Pons (tissue), 1 donor: Measurements from ENCODE around the gene NRG3.

Experiments used
- DNase-seq: peaks from one replicate; pipeline ENCODE4 v3.0.0-alpha.2; 2016; ENCODE audit warnings: low spot score

NRG3 gene

GRCh38 chr10:82213784-82214183 lies 338.8 kb downstream of the NRG3 start:
- peak; percentile 53 for DNase-seq

DNA sequence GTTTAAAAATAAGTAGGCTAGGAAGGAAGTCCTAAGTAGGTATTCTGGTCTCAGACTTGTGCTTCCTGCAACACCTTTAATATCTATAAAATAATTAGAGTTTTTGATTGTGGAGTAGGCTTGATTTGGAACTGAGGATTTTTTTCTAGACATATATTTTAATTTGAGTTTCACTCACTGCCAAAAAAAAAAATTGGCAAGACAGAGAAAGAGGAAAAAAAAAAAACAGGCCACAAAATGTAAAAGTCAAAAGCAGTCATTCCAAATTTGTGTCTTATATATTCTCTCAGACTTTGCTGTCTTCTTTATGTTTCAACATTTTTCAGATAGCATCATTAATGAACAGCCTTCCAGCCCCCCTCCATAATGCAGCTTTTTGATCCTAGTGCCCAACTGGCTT lies 346.1 kb downstream of the NRG3 start:
- DNase-seq, result no peak

GRCh38 chr10:82221601-82222149 lies 346.7 kb downstream of the NRG3 start:
- DNase-seq, result no peak

DNA sequence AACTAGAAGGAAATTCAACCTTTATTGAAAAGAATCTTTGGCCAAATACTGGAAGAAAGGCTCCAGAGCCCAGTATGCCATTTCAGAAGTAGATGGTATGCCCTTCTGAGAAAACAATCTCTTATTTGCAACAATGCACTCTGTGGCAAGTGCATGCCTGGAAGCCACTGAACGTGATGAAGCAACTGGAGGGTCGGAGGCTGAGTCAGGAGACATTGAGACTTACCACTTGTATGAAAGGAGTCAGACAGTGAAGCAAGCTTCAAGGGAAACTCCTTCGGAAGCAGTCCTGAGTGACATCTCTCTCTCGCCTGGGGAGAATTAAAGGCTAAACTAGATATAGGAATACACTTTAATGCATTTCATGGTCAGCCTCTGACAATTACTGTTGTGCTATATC lies 353.7 kb downstream of the NRG3 start:
- DNase-seq, result no peak

GRCh38 chr10:82234173-82234572 lies 359.2 kb downstream of the NRG3 start:
- no peak for DNase-seq

DNA sequence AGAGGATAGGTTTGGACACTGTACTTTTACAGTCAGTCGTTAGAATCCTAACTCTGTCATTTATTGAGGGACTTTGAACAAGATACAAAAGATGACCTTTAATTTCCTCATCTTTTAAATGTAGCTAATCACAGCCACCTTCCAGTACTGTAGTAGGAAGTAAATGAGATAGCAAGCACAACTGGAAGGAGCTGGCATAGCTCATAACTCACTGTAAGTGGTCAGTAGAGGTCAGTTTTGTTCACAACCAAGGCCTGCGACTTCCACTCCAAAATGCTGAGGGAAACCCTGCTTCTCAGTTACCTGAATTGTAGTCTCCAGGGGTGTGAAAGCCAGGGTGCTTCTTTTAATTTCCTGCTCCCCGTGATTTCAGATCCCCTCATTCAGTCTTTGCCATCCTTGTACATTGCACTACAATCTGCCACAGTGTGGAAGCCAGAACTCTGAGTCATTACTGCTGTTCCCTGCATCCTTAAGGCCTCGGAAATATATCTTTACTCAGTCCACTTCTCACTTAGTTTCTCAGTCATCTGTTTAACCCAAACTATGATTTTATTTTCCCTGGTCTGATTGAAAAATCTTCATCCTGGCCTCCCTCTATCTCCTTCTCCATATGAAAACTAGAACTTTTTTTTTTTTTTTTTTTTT lies 361.2 kb downstream of the NRG3 start:
- DNase-seq, result no peak

GRCh38 chr10:82238291-82238690 lies 363.3 kb downstream of the NRG3 start:
- DNase-seq, result no peak

- DNase-seq, result no peak
Observed at GRCh38 chr10:82240408-82240807, 365.4 kb downstream of the NRG3 start.

DNA sequence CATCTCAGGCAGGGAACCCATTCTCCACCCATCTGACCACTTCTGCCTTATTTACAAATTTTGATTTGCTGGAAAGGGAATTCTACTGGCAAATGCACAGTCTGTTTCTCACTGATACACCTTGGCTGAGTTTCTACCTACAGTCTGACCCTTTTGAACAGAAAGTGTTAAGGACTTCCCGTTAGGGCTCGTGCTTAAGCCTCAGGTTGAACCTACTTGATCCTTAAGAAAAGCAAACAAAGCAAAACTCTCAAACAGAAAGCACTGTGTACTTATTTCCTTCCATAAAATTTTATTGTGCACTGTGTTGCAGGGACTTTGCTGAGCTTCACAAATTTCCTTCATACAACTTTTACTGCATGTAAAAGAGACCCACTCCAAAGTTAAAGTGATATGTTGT lies 367.8 kb downstream of the NRG3 start:
- DNase-seq, result no peak

GRCh38 chr10:82245157-82245556 lies 370.2 kb downstream of the NRG3 start:
- DNase-seq, result no peak

DNA sequence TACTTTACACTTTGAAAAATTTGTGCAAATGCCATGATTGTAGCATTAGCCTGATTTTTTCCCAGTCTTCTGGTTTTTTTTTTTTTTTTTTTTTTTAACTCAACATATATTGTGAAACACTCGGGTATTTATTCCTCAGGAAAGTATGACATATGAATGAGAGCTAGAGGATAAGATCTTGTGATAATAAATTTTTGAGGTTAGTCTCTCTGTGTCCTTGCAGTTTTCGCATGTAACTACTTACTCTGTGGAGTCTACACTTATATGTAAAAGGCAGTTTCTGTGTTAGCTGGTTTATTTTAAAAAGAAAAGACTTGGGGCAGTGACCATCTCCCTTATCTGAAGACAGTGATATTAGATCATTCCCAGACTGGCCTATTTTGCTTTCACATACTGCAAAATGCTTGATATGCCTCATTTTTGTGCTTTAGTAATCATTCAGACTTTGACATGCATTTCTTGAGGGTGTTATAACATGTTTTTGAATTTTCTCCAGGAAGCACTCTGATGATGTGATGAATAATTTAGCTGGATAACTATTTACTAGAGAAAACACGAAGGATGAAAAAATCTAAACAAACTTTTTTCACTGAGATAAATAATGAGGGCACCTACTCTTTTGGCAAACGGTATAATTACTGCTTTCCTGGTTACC lies 371.0 kb downstream of the NRG3 start:
- no peak for DNase-seq

DNA sequence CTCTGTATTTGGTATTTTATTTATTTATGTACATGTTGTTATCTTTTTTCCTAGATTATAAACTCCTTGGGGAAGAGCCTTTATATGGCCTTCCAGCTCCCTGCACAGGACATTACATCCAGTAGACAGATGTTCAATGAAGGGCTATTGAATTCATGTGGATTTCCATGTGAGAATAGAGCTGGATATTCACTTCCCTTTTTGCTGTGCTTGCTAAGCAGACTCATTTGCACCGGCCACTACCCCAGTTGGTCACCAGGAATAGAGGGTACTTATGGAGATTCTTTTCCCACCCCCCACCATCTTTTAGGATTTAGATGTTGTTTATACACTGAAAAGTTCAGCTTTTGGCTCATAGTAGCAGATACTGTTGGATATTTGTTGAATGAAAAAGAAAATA lies 374.1 kb downstream of the NRG3 start:
- no peak for DNase-seq

DNA sequence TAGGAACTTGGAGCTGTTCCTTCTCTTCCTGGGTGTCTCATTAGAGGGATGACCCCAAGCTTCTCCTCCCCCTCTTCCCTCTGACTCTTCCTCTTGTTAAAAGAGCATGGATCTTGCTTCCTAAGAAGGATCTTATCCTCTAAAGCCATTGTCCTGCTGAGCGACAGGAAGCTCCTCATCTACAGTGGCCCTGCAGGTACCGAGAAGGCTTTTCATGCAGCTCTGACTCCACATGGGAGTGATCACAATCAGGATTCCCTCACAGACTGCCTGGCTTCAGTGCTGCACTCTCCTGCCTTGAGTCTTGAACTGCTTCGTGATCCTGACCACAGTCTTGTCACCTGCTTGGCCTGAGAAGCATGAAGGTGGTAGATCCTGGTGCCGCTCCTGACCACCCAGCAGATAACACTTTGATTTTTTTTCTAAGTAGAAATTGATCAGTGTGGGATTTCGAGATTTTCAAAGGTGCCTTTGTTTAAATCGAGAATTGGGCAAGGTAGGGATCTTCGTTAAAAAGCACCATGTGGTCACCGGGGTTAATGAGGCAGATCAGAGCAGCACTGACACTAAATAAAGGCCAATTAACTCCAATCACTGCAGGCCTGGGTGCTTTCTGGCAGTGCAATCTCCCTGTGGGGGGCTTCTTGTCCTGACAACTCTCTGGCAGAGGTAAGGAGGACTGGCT lies 376.4 kb downstream of the NRG3 start:
- DNase-seq, result no peak

GRCh38 chr10:82252081-82252480 lies 377.1 kb downstream of the NRG3 start:
- no peak for DNase-seq

- DNase-seq, result no peak
Observed at GRCh38 chr10:82254237-82254636, 379.2 kb downstream of the NRG3 start.

GRCh38 chr10:82256275-82256674 lies 381.3 kb downstream of the NRG3 start:
- no peak for DNase-seq

DNA sequence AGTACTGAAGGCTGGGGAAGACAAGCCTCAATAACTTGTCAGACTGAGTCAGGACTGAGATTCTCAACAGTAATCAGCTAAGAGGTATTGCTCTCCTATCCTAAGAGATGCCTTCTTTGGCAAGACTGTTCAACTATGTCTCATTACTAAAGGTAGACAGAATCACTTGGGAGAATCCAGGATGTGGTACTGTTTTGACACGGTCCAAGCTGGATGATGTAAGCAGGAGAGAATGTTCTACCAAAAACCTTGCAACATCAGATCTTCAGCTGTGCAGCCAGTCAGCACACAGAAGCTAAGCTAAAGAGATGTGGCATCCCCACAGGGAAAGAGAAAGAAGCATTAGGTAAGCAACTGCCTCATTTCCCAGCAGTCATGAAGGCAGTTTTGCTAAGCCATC lies 391.4 kb downstream of the NRG3 start:
- DNase-seq, result no peak

DNA sequence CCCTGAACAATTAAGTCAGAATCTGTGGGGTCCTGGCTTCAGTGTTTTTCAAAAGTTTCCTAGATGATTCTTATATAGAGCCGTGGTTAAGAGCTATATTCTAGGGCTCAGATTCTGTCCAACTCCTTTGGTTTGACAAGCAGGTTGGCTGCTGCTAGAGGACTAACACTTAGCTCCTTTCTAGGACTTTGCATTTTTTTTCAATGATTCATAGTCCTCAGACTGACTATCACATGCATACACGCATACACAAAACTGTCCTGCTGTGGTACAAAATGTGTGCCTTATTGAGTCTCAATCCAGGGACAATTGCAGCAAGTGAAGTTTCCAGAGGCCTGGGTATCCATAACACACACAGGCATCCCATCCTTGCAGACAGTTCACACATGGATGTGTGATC lies 392.0 kb downstream of the NRG3 start:
- no peak for DNase-seq

DNA sequence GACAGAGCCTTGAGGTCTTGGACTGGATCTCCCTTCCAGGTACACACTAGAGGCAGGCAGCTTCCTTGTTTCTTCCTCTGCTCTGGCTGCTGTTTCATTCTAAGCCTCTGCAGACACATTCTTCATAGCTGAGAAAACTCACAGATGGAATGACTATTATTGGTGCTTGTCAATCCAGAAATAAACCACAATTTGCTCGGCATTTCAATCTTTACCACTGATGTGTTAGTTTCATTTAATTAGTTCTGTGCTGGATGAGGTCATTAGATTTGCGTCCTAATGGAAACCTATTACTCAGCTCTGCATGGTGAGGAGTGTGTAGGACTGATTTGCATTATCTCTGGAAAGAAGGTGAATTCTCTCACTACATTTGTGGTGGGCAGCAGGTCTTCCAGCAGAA lies 392.5 kb downstream of the NRG3 start:
- no peak for DNase-seq

GRCh38 chr10:82267960-82268359 lies 393.0 kb downstream of the NRG3 start:
- no peak for DNase-seq

DNA sequence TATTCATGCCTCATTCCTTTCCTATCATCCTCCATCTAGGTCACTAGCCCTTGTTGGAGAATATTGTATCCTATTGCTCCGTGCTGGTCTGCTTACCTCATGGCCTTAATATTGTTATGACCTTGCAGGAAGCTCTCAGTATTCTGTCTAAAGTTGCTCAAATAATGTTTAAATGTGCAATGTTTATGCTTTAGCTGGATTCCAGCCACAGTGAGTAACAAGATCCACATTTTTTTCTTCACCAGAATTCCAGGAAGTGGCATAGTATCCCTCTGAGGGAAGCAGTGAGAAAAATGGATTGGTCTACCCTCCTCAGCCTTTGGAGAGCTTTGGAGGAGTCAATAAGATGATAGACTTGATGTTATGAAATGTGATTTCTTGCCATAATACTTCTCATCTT lies 402.6 kb downstream of the NRG3 start:
- DNase-seq, result no peak

- no peak for DNase-seq
Observed at GRCh38 chr10:82278401-82279182, 403.6 kb downstream of the NRG3 start.
